Kidney epithelial cell (primary cell): Measurements from ENCODE around the gene S100PBP. TPM values are rescaled to one million over a fixed set of nuclear protein-coding genes. Genes with fewer than 3 reads are reported as not detected.

Experiments used
- DNase-seq: peaks from one replicate; pipeline ENCODE4 v3.0.0-alpha.2; 2010; ENCODE audit warnings: low read depth
- H3K27me3 ChIP-seq: 2 replicates; pipeline ENCODE4 v1.6.0; 2011; ENCODE audit warnings: low read length; ENCODE audit not compliant: control insufficient read depth, insufficient read depth
- H3K36me3 ChIP-seq: 2 replicates; pipeline ENCODE4 v1.5.1; 2011; ENCODE audit warnings: low read length; ENCODE audit not compliant: control insufficient read depth, insufficient read depth
- H3K4me3 ChIP-seq: 2 replicates; pipeline ENCODE4 v1.5.1; 2011; ENCODE audit warnings: low read depth, mild to moderate bottlenecking, control low read depth, low read length
- total RNA-seq: library from RNA; depleted of rRNA; stranded (reverse); fragments of >200 nt; gene quantifications from 2 replicates; pipeline ENCODE4 v1.2.3, GENCODE V29; 2015
- TF ChIP-seq, protein P1 (sequence below): IDR thresholded peaks from 2 replicates; pipeline ENCODE4 v1.5.1; 2011; ENCODE audit warnings: mild to moderate bottlenecking, moderate library complexity, low read length, control low read depth, inconsistent platforms; ENCODE audit not compliant: insufficient read depth, poor library complexity, severe bottlenecking

Gene S100PBP
- total RNA-seq, 1 donor from 2014 or later, result 11.2 TPM

DNA sequence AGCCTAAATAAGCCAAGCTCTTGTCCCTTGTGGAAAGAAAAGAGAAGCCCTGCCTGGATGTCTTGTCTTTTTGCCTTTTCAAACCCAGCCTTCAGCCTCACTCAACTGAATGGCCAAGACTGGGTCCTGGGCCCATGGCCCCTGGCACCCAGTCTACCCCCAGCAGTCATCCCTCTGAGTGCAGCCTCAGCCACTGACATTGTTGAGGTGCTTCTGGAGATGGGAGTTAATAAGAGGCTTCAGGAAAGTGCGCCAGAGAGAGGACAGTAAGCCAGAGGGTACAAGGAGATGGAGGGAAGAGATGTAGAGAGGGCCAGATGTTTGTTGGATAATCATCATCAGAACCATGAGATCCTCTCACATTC is 46.4 kb downstream of the S100PBP start:
- Histone ChIP-seq H3K36me3 (no peaks in the 10 kb centered on the region), H3K27me3 (no peaks in the 10 kb centered on the region), H3K4me3 (no peak overlapping the region)
- TF ChIP-seq, protein P1, sequence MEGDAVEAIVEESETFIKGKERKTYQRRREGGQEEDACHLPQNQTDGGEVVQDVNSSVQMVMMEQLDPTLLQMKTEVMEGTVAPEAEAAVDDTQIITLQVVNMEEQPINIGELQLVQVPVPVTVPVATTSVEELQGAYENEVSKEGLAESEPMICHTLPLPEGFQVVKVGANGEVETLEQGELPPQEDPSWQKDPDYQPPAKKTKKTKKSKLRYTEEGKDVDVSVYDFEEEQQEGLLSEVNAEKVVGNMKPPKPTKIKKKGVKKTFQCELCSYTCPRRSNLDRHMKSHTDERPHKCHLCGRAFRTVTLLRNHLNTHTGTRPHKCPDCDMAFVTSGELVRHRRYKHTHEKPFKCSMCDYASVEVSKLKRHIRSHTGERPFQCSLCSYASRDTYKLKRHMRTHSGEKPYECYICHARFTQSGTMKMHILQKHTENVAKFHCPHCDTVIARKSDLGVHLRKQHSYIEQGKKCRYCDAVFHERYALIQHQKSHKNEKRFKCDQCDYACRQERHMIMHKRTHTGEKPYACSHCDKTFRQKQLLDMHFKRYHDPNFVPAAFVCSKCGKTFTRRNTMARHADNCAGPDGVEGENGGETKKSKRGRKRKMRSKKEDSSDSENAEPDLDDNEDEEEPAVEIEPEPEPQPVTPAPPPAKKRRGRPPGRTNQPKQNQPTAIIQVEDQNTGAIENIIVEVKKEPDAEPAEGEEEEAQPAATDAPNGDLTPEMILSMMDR, result no peak
- no peak for DNase-seq

- no peaks in the 10 kb centered on the region for H3K27me3 ChIP-seq
- no peaks in the 10 kb centered on the region for H3K36me3 ChIP-seq
- TF ChIP-seq, protein P1, result no peak
- no peak overlapping the region for H3K4me3 ChIP-seq
- no peak for DNase-seq
Measured at GRCh38 chr1:32864375-32865019, 47.0 kb downstream of the S100PBP start.

DNA sequence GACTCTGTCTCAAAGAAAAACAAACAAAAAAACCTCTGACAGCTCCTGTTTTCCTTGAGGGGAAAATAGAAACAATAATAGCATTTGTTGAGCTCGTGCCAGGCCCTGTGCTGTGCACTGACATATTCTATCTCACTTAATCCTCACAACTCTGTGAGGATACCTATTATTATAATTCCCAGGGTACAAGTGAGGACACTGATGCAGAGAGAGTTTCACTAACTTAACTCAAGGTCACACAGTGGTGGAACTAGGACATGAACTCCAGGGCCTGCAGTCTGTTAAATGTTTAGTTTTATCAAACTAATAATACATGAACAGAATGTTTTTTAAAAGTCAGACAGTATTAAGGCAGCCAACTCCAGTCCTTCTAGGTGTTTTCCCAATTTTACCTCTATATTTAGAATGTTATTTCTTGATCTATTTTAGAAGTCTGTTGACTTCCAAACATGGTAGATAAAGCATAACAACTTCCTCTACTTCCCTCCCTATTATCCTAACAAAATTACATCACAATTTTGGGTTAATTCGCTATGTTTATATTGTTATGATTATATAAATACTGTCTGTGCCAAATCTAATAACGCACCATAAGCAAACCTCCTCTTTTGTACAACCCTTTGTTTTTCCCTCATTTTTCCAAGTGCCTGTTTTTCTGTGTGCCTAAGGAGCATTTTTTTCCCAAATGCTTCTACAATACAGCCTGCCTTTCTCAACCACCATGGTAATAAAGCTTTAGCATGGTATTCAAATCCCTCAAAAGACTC is 48.4 kb downstream of the S100PBP start:
- H3K27me3 ChIP-seq, result peaks cover 9% of the 10 kb centered on the region
- H3K4me3 ChIP-seq, result no peak overlapping the region
- no peaks in the 10 kb centered on the region for H3K36me3 ChIP-seq
- no peak for DNase-seq
- TF ChIP-seq, protein P1, result no peak

DNA sequence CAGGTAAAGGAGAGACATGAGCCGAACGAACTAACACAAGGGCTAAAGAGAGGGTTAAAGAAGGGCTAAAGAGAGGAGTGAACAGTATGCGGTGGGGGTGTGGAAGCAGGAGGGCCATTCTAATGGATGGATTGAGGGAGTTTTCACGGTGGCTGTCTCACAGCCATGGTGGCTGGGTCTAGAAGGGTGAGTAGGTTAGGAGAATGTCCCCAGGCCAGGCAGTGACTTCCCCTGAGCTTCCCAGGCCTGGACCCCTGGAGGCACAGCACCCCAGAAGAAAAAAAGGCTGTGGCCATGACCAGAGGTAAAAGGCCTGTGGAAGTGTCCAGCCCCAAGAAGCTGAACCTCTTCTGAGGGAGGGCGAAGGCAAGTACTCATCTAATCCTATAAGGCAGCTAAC is 49.7 kb downstream of the S100PBP start:
- TF ChIP-seq, protein P1, result no peak
- Histone ChIP-seq H3K27me3 (peaks cover 22% of the 10 kb centered on the region), H3K4me3 (no peak overlapping the region), H3K36me3 (no peaks in the 10 kb centered on the region)
- no peak for DNase-seq

- H3K27me3 ChIP-seq, result peaks cover 24% of the 10 kb centered on the region
- TF ChIP-seq, protein P1, result no peak
- no peaks in the 10 kb centered on the region for H3K36me3 ChIP-seq
- no peak for DNase-seq
- no peak overlapping the region for H3K4me3 ChIP-seq
Measured at GRCh38 chr1:32867671-32868070, 50.2 kb downstream of the S100PBP start.
